ENCODE measurements around the gene TMEM233. TPM values are rescaled to one million over a fixed set of nuclear protein-coding genes. Genes with fewer than 3 reads are reported as not detected.

The TMEM233 gene
- not detected for total RNA-seq

DNA sequence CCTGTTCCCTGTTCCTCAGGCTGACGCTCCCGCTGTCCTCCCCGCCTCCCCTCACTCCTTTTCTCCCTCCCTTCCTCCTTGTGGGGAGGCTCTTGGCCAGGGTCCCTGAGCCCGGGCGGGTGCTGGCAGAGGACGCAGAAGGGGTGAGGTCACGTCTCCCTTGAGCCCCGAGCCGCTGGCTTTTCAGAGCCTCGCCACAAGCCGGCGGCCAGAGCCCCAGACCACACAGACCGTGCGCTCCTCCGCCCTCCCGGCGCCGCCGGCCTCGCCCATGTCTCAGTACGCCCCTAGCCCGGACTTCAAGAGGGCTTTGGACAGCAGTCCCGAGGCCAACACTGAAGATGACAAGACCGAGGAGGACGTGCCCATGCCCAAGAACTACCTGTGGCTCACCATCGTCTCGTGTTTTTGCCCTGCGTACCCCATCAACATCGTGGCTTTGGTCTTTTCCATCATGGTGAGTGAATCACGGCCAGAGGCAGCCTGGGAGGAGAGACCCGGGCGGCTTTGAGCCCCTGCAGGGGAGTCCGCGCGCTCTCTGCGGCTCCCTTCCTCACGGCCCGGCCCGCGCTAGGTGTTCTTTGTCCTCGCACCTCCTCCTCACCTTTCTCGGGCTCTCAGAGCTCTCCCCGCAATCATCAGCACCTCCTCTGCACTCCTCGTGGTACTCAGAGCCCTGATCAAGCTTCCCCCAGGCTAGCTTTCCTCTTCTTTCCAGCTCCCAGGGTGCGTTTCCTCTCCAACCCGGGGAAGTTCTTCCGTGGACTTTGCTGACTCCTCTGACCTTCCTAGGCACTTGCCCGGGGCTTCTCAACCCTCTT, at the start of gene TMEM233:
Gene TMEM233 (plus strand): TSS at position 197 of the 821 bp plus-strand sequence. CDS start 75 bp downstream, at position 272.

DNA sequence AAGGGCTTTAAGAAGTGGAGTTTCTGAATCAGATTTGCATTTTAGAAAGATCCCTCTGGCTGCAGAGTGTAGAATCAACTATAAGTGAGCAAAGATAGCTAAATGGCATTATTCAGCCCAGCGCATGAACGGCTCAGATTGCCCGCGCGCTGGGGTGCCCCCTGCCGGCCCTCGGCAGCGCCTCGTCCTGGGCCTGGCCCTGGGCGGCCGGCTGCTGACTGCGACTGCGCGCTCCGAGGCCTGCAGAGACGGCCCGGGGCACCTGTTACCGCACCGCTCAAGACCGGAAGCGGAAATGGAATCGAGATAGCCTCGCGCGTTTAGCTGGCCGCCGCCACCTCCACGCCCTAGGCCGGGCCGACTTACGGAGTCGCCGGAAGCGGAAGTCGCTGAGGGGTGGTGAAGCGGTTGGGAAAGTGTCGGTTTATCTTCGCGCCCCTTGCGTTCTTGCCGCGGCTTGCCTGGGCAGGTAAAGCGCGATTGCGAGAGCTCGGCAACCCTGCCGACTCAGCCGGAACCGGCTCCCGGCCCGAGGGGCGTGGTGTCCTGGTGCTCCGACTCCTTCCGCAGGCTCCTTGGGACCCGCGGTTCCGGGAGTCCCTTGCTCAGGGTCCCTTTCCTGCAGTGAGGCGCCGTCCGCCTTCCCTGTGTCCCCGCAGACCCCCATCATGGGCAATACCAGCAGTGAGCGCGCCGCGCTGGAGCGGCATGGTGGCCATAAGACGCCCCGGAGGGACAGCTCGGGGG, 74.2 kb downstream of the TMEM233 start, which contains the start of gene PRKAB1:
Gene PRKAB1 (plus strand): TSS at position 557 of the 747 bp plus-strand sequence. CDS start 112 bp downstream, at position 669.

Small RNAs within 50 kb of the gene (small RNA-seq; reads per million reads assigned to genes)
- gene RN7SKP197: 0 reads per million in 2 donors

Other genes starting within 250 kb of the TMEM233 start
- gene PRKAB1, start 74.4 kb downstream of the TMEM233 start, total RNA-seq: 1 to 10 TPM; 9.3 to 9.6 TPM